SU-DHL-6 (cell line): Measurements from ENCODE around the gene MARK3.

Experiments
- H2AFZ ChIP-seq: fragments of 200-600 bp; sonication (generic); 2 replicates; pipeline ENCODE4 v1.6.1; 2014; ENCODE audit warnings: low read depth, mild to moderate bottlenecking, moderate library complexity, mixed read lengths, antibody characterized with exemption, low read length; ENCODE audit not compliant: severe bottlenecking
- H3F3A ChIP-seq: fragments of 200-600 bp; shearing (Covaris generic); 2 replicates; pipeline ENCODE4 v1.6.0; 2016; ENCODE audit warnings: antibody characterized with exemption, mild to moderate bottlenecking; ENCODE audit not compliant: insufficient read depth
- H3K27ac ChIP-seq: fragments of 200-600 bp; sonication (generic); 2 replicates; pipeline ENCODE4 v1.5.1; 2016; ENCODE audit warnings: low read depth, mild to moderate bottlenecking, low read length, moderate library complexity, mixed read lengths
- H3K27me3 ChIP-seq: fragments of 200-600 bp; sonication (generic), shearing (Covaris generic); 2 replicates; pipeline ENCODE4 v1.6.0; 2014; ENCODE audit warnings: mild to moderate bottlenecking, low read length
- H3K36me3 ChIP-seq: fragments of 200-600 bp; sonication (generic); 2 replicates; pipeline ENCODE4 v1.6.1; 2014; ENCODE audit warnings: mild to moderate bottlenecking, low read length, mixed read lengths
- H3K4me2 ChIP-seq: fragments of 300-600, 200-600 bp; shearing (Covaris generic), sonication (generic); 2 replicates; pipeline ENCODE4 v1.6.0; 2014; ENCODE audit warnings: low read length, low read depth, mild to moderate bottlenecking; ENCODE audit not compliant: poor library complexity, severe bottlenecking
- H3K4me3 ChIP-seq: fragments of 200-600 bp; sonication (generic); 2 replicates; pipeline ENCODE4 v1.5.1; 2014; ENCODE audit warnings: antibody characterized with exemption, low read length, mild to moderate bottlenecking, mixed read lengths; ENCODE audit not compliant: insufficient read depth, poor library complexity, severe bottlenecking
- H3K79me2 ChIP-seq: fragments of 200-600 bp; sonication (generic); 2 replicates; pipeline ENCODE4 v1.6.1; 2014; ENCODE audit warnings: mild to moderate bottlenecking, low read length, moderate library complexity; ENCODE audit not compliant: insufficient read depth
- H3K9ac ChIP-seq: fragments of 200-600 bp; sonication (generic); 2 replicates; pipeline ENCODE4 v1.7.0; 2014; ENCODE audit warnings: mild to moderate bottlenecking, low read length
- H3K9me2 ChIP-seq: fragments of 200-600 bp; sonication (generic); replicated peaks from 2 replicates; pipeline ENCODE4 v1.6.1; 2014; ENCODE audit warnings: low read length; ENCODE audit not compliant: insufficient read depth
- H3K9me3 ChIP-seq: fragments of 200-600 bp; sonication (generic); 2 replicates; pipeline ENCODE4 v1.6.1; 2014; ENCODE audit warnings: low read length, mixed read lengths; ENCODE audit not compliant: insufficient read depth
- H4K20me1 ChIP-seq: fragments of 200-600 bp; sonication (generic); 2 replicates; pipeline ENCODE4 v1.6.1; 2014; ENCODE audit warnings: low read depth, mild to moderate bottlenecking, antibody characterized with exemption, low read length, moderate library complexity, mixed read lengths
- EZH2phosphoT487 ChIP-seq: fragments of 200-600 bp; sonication (generic), shearing (Covaris generic); conservative IDR thresholded peaks from 2 replicates; pipeline ENCODE4 v1.6.1; 2018; ENCODE audit warnings: mild to moderate bottlenecking, antibody characterized with exemption, low read length, moderate library complexity, mixed read lengths
- TF ChIP-seq, protein P1 (sequence below): fragments of 200-600 bp; sonication (generic); IDR thresholded peaks from one replicate; pipeline ENCODE4 v1.5.1; 2017; ENCODE audit warnings: antibody characterized with exemption, mild to moderate bottlenecking, low read length, moderate library complexity; ENCODE audit not compliant: insufficient read depth, poor library complexity, severe bottlenecking

The MARK3 gene

DNA sequence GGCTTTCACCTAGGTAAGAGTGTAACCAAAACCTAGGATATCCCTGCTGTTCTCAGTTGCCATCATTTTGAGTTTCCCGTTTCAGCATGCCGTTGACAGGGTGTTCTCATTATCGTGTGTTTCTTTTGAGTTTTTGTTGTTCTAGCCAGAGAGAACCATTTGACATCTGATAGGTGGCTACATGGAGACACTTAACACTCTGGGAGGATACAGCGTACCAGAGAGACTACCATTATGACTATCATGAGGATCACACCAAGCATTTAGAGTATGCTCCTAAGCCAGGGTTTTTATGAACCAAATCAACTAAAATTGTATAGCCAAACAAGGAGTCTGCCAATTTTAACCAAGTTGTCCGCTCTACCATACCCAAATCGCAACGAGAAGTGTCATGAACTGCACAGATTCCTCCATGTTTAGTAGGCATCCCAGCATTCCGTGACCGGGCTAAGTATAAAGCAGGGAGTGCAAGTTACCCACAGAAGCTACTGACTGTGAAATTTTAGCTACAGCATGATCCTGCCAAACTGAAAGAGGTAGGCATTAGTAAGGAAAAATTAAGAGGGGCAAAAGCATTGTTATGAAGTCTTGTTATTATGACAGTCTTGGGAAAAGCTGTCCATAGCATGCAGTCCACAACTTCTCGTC lies 48.8 kb downstream of the MARK3 start:
- H3K79me2 ChIP-seq, result 0 out of 2 replicates have a peak, but pooled peaks cover 15% of the 10 kb centered on the region
- no peak overlapping the region for H3K4me2 ChIP-seq

DNA sequence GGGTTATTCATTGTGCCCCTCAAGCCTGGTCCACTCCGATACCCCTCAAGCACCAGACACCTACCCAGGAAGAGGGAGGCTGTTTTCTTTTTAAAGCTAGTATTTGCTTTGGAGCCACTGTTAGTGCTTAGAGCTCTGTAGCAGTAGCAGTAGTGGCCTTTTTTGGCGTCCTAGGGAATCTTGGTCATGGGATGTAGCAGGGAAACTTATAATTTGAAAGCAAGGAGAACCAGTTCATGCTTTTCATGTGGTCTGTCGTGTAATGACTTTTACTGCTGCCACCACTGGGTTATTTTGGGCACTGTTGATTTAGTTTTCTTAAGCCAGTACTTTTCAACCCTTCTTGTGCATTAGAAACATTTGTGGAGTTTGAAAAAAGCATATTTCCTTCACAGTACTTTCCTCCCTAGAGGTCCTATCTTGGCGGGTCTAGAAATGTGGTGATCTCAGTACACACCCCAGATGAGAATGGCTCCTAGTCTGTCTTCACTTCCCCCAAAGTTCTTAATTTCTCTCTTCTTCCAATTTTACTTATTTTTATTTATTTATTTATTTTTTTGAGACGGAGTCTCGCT lies 49.7 kb downstream of the MARK3 start:
- Histone ChIP-seq H3K9me3 (no peaks in the 10 kb centered on the region), H3K27ac (no peak overlapping the region), H3K9me2 (no peaks in the 10 kb centered on the region), H2AFZ (no peak overlapping the region), H3K4me3 (no peak overlapping the region), H3K9ac (no peak overlapping the region), H3K79me2 (0 out of 2 replicates have a peak, but pooled peaks cover 11% of the 10 kb centered on the region), H3K4me2 (no peak overlapping the region), H4K20me1 (no peaks in the 10 kb centered on the region), H3F3A (no peaks in the 10 kb centered on the region), H3K27me3 (no peaks in the 10 kb centered on the region), H3K36me3 (0 out of 2 replicates have a peak, but pooled peaks cover 4% of the 10 kb centered on the region)
- TF ChIP-seq, protein P1, sequence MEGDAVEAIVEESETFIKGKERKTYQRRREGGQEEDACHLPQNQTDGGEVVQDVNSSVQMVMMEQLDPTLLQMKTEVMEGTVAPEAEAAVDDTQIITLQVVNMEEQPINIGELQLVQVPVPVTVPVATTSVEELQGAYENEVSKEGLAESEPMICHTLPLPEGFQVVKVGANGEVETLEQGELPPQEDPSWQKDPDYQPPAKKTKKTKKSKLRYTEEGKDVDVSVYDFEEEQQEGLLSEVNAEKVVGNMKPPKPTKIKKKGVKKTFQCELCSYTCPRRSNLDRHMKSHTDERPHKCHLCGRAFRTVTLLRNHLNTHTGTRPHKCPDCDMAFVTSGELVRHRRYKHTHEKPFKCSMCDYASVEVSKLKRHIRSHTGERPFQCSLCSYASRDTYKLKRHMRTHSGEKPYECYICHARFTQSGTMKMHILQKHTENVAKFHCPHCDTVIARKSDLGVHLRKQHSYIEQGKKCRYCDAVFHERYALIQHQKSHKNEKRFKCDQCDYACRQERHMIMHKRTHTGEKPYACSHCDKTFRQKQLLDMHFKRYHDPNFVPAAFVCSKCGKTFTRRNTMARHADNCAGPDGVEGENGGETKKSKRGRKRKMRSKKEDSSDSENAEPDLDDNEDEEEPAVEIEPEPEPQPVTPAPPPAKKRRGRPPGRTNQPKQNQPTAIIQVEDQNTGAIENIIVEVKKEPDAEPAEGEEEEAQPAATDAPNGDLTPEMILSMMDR, result no peak
- no peak for TF ChIP-seq EZH2phosphoT487

More for the DNA sequence above, 48.8 kb downstream of the MARK3 start:
- no peaks in the 10 kb centered on the region for H3F3A ChIP-seq
- no peak overlapping the region for H3K9ac ChIP-seq
- H3K9me3 ChIP-seq, result no peaks in the 10 kb centered on the region
- no peak overlapping the region for H3K4me3 ChIP-seq
- H4K20me1 ChIP-seq, result no peaks in the 10 kb centered on the region
- no peaks in the 10 kb centered on the region for H3K27me3 ChIP-seq
- TF ChIP-seq, protein P1, result no peak
- no peak for TF ChIP-seq EZH2phosphoT487
- H3K36me3 ChIP-seq, result 0 out of 2 replicates have a peak, but pooled peaks cover 4% of the 10 kb centered on the region
- H2AFZ ChIP-seq, result no peak overlapping the region
- no peak overlapping the region for H3K27ac ChIP-seq
- no peaks in the 10 kb centered on the region for H3K9me2 ChIP-seq

DNA sequence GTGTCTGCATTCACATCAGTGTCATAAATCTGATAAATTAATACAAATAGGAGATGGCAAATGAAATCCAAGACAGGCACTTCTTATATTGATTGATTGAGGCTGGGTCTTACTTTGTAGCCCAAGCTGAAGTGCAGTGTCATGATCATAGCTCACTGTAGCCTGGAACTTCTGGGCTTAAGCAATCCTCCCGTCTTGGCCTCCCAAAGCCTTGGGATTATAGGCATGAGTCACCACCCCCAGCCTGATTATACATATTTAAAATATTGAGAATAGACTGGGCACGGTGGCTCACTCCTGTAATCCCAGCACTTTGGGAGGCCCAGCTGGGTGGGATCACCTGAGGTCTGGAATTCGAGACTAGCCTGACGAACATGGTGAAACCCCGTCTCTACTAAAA lies 51.3 kb downstream of the MARK3 start:
- Histone ChIP-seq H3K9me3 (no peaks in the 10 kb centered on the region), H3K27me3 (no peaks in the 10 kb centered on the region), H2AFZ (no peak overlapping the region), H3K36me3 (no peaks in the 10 kb centered on the region; the same call in 1 of the 2 replicates), H3K9ac (no peak overlapping the region), H3K4me3 (no peak overlapping the region), H3K4me2 (no peak overlapping the region), H3F3A (no peaks in the 10 kb centered on the region), H3K9me2 (no peaks in the 10 kb centered on the region), H3K79me2 (0 out of 2 replicates have a peak, but pooled peaks cover 3% of the 10 kb centered on the region), H3K27ac (no peak overlapping the region), H4K20me1 (no peaks in the 10 kb centered on the region)
- TF ChIP-seq, protein P1, result no peak
- no peak for TF ChIP-seq EZH2phosphoT487
